Activated CD8-positive, alpha-beta memory T cell treated with anti-CD3 and anti-CD28 coated beads for 1 hour (primary cell): ENCODE data around the gene CATSPER1.
"Not testable (repeated sequence)": the region's sequence is repeated elsewhere in the genome, so short reads cannot be mapped to it uniquely, and the experiment has no call there.

Experiments used
- DNase-seq, 2 donors: peaks; one replicate each; pipeline ENCODE4 v3.0.0-alpha.2; 2020; ENCODE audit warnings: low read depth in 1 of 2; ENCODE audit errors: extremely low read depth in 1 of 2

CATSPER1 gene

GRCh38 chr11:66051766-66052663 lies 25.7 kb upstream of the CATSPER1 start, which contains the start of gene SF3B2:
TSS of gene SF3B2 (plus strand) at chr11:66052364. CDS start at chr11:66052385, 21 bp downstream.
- DNase-seq: peak; percentile 84 to 91

GRCh38 chr11:66051371-66051765 lies 25.1 kb upstream of the CATSPER1 start:
- no peak for DNase-seq

- DNase-seq: no peak
Observed at GRCh38 chr11:66050581-66051231, 24.4 kb upstream of the CATSPER1 start.

- DNase-seq: no peak
Observed at GRCh38 chr11:66048547-66049323, 22.5 kb upstream of the CATSPER1 start, which contains the start of gene GAL3ST3. TSS of gene GAL3ST3 (minus strand) at chr11:66049161. CDS start at chr11:66045415, 3,746 bp downstream.

GRCh38 chr11:66047541-66048365 lies 21.5 kb upstream of the CATSPER1 start:
- DNase-seq: no peak

- DNase-seq: no peak
Observed at GRCh38 chr11:66046901-66047300, 20.6 kb upstream of the CATSPER1 start.

GRCh38 chr11:66045177-66045639 lies 18.9 kb upstream of the CATSPER1 start:
- DNase-seq: peak; percentile 62 to 78

GRCh38 chr11:66044757-66045156 lies 18.5 kb upstream of the CATSPER1 start:
- no peak for DNase-seq

GRCh38 chr11:66042996-66043906 lies 17.0 kb upstream of the CATSPER1 start:
- no peak for DNase-seq

GRCh38 chr11:66042227-66042995 lies 16.1 kb upstream of the CATSPER1 start:
- no peak for DNase-seq

GRCh38 chr11:66039765-66040164 lies 13.5 kb upstream of the CATSPER1 start:
- no peak for DNase-seq

- no peak for DNase-seq
Observed at GRCh38 chr11:66037327-66037726, 11.0 kb upstream of the CATSPER1 start.

GRCh38 chr11:66036334-66036710 lies 10.0 kb upstream of the CATSPER1 start:
- DNase-seq: no peak

- DNase-seq: no peak
Observed at GRCh38 chr11:66035653-66036333, 9.5 kb upstream of the CATSPER1 start.

GRCh38 chr11:66032957-66033735 lies 6.9 kb upstream of the CATSPER1 start:
- DNase-seq: no peak

- DNase-seq: not testable (repeated sequence)
Observed at GRCh38 chr11:66023186-66023440, 3.2 kb downstream of the CATSPER1 start.
